GM19328 (cell line): ENCODE measurements around the gene OR2T6.
"Not testable (repeated sequence)": the region's sequence is repeated elsewhere in the genome, so short reads cannot be mapped to it uniquely, and the experiment has no call there.

Source experiments
- ATAC-seq: cut with Tn5 transposase; IDR thresholded peaks from one replicate; pipeline ENCODE4 v1.9.1; 2021; ENCODE audit warnings: mild to moderate bottlenecking, moderate library complexity; ENCODE audit not compliant: unreplicated experiment

Gene OR2T6, protein sequence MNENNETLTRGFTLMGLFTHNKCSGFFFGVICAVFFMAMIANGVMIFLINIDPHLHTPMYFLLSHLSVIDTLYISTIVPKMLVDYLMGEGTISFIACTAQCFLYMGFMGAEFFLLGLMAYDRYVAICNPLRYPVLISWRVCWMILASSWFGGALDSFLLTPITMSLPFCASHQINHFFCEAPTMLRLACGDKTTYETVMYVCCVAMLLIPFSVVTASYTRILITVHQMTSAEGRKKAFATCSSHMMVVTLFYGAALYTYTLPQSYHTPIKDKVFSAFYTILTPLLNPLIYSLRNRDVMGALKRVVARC

DNA sequence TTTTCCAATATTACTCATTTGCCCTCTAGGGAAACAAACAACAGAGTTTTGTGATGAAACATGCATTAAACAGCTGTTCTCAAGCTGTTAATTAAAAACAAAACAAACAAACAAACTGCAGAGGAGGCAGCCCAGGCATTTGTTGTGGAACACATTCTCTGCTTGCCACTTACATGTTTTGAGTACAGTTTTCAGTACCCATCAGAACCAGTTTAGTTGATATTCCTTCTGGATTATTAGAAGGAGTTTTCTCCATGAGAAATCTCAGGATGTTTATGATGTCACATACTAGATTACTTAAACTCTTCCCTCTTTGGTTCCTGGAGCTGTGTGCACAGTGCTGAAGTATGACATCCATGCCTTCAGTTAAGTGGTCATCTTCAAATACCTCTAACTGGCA is at the start of gene OR2T6:
TSS of gene OR2T6 (plus strand) at position 301 of the 400 bp plus-strand sequence. CDS start 11,863 bp downstream, outside the sequence.
- ATAC-seq = no peak

DNA sequence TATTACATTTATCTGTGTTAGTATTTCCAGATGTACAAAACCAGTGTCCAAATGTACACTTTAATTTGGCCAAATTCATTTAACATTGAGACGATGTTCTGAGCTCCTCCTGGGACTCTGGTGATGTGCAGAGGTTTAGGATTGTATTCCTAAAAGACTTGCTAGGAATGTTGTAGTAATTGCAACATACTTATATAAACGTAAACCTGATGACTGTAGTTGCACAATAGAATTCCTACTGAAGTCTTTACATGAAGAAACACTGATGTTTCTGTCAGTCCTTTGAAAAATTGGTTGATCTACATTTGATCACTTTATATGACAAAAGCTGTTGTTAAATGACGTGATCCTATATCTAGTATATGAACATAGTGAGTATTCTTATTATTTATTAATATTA is 32.1 kb upstream of the OR2T6 start:
- no peak for ATAC-seq

DNA sequence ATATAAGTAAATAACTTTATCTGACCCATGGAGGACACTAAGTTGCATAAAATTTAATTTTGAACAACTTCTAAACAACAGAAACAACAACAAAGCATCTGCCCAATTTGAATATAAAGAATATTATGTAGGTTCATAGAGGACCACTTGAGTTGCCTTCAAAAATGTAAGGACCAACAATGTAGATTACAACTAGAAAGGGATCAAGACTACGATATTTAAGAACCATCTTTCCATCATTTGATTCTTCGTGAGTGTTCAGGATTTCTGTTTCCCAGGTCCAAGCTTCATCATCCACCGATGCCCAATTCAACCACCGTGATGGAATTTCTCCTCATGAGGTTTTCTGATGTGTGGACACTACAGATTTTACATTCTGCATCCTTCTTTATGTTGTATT is 27.1 kb upstream of the OR2T6 start, which contains the start of gene OR14C36:
TSS of gene OR14C36 (plus strand) at position 301 of the 400 bp plus-strand sequence. CDS start at position 301, 0 bp downstream.
- ATAC-seq = no peak

DNA sequence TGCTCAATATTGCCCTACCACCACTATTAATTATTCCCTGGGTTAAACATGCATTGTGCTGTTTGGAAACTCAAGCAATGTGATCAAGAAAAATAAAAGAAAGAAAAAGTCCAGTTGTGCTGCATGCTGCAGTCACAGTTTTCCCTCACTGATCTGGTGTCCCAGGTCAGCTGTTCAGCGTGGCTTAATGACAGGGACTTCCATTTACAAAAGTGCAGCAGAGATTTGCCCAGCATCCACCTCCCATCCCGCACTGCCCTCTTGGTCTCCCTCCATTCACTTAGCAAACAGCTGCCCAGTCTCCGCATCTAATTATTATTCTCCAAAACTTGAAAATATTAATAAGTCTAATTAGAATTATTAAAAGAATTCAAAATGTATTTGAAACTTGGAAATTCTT is 16.1 kb upstream of the OR2T6 start:
- ATAC-seq = no peak

GRCh38 chr1:248361121-248361715 is 14.3 kb upstream of the OR2T6 start, which contains the start of gene OR2T4:
OR2T4 (plus strand) TSS chr1:248361665; CDS start chr1:248361665, 0 bp downstream.
- no peak for ATAC-seq

DNA sequence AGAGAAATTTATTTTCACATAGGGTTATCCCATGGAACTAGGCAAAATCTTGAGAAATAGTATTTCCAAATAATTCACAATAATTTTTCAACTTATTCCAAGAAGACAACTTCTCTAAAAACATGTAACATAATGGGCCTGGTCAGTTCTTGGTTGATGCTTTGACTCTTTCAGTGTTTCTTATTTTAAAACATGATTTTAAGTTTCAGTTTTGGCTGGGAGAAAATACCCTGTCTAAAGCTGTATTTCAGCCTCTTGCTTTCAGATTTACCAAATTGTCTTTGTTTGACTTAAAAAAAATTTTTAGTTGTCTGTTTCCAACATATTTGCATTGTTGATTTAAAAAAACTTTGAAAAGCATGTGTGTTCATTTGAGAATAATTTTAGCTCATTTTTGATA is 8.9 kb upstream of the OR2T6 start:
- no peak for ATAC-seq

GRCh38 chr1:248372394-248372793 is 3.2 kb upstream of the OR2T6 start:
- no peak for ATAC-seq

DNA sequence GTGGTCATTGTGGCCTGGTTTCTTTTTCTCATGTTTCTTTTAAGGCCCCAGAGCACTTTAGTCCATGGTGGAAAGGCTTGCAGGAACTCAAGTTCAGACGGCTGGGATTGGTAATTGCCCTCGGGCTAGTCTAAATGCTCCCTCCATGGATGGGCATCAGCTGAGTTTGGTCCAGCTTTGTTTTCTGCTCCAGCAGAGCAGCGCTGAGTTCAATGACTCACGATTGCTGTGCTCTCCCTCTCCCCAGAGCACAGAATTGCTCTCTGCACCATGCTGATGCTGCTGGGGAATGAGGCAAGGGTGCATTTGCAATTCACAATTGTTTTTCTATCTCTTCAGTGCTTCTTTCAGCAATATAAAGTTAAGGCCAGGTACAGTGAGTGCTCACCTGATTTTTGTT is 1.8 kb upstream of the OR2T6 start:
- ATAC-seq = no peak

- no peak for ATAC-seq
Measured at GRCh38 chr1:248376916-248377315, 1.4 kb downstream of the OR2T6 start.

DNA sequence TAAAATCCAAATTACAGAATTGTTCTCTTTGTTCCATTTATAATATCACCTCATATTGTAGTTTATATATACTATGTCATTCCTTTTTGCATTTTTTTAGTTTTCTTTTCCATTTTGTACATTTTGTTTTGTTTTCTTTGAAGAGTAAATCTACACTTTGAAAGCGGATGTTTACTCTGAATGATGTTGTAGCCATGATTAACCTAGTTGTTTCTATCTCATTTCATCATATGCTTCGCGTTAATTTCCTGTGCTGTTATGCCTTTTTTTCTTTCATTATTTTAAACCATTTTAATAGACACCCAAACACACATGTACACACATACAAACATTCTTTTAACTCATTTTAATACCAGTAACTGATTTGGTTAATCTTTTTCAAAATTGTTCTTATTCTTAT is 5.3 kb downstream of the OR2T6 start:
- no peak for ATAC-seq

DNA sequence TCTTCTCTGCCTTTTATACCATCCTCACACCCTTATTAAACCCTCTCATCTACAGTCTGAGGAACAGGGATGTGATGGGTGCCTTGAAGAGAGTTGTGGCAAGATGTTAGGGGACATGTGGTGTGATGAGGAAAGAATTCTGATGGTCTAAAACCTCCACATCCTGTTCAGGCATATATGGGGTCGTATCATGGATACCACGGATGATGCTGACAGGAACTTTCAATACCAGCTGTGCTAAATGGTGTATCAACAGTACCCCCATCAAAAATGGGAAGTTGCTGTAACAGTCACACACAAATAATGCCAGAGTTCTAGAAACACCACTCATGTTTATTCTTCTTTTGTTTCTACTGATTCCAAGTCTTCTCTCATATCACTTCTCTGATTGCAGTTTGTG is 12.9 kb downstream of the OR2T6 start:
- ATAC-seq = no peak

GRCh38 chr1:248393050-248393449 is 17.5 kb downstream of the OR2T6 start:
- ATAC-seq = no peak

GRCh38 chr1:248402748-248403147 is 27.2 kb downstream of the OR2T6 start, which contains the start of gene OR2T1:
OR2T1 (plus strand) TSS chr1:248403048; CDS start chr1:248406148, 3,100 bp downstream.
- ATAC-seq = no peak

- ATAC-seq = no peak
Measured at GRCh38 chr1:248404024-248404423, 28.5 kb downstream of the OR2T6 start.

DNA sequence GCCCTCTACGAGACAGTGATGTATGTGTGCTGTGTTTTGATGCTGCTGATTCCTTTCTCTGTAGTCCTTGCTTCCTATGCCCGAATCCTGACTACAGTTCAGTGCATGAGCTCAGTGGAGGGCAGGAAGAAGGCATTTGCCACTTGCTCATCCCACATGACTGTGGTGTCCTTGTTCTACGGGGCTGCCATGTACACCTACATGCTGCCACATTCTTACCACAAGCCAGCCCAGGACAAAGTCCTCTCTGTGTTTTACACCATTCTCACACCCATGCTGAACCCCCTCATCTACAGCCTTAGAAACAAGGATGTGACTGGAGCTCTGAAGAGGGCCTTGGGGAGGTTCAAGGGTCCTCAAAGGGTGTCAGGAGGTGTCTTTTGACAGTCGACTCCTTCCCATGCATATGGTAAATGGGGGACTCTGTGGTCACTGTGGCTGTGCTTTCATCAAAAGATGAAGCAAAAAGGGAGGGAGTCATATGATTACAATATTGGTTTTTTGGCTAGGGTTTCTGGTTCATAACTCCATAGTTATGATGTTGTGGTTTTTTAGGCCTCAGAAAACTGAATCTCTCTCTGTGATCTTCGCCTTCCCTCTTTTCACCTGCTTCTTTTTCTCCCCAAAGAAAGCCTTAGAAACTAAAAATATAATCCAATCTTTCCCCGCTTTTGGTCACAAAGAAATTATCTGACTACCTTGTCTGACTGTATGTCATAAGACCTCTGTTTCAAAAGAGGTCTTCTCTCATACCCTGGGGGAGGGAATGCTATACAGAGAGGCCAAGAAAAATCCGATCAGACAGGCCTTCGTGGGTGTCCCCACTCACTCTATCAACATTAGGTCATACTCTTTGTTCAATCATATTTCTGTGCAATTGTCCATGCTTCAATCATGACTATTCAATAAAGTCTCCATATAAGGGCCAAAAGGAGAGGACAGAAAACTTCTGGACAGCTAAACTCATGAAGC is 31.5 kb downstream of the OR2T6 start:
- peak; percentile 44 for ATAC-seq

DNA sequence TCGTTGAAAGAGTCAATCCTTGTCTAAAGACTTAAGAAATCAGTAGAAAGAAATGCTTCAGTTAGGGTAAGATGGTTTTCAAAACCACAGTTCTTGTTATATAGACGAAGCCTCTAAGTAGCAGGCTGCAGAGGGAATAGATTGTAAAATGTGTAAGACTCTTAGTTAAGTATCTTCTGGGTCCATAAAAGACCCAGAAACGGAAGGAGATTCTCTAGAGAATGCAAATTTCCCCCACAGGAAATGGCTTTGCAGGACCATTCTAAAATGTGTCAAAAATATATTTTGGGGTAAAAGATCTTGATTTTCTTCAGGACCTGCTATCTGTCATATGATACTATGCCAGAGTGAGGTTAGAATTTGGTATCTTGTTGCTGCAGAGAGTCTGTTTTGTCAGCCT is 40.7 kb downstream of the OR2T6 start:
- ATAC-seq = no peak

GRCh38 chr1:248417854-248418253 is 42.3 kb downstream of the OR2T6 start:
- ATAC-seq = no peak

- ATAC-seq = no peak
Measured at GRCh38 chr1:248421384-248421783, 45.8 kb downstream of the OR2T6 start.

- ATAC-seq = peak; percentile 30
Measured at GRCh38 chr1:248427526-248428191, 52.1 kb downstream of the OR2T6 start.

- peak; percentile 95 for ATAC-seq
Measured at GRCh38 chr1:248428192-248428533, 52.6 kb downstream of the OR2T6 start.

DNA sequence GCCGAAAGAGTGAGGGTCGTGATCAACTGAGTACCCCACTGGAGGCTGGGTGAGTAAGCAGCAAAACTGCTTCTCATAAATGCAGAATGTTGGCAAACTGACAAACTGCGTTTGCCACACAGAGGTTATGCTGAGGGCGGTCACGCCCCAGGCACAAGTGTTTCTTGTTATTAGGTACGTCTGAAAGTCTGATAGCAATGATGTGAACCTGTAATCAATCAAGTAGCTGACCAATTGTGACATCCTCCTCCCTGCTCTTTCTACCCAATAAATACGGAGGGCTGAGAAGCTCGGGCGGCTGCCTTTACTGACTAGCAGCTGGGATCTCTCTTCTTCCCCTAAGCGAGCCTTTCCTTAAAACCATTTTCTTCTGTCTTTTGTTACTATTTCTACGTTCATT is 56.1 kb downstream of the OR2T6 start:
- not testable (repeated sequence) for ATAC-seq
